ENCODE data around the gene RPS27A. TPM values are rescaled to one million over a fixed set of nuclear protein-coding genes. Genes with fewer than 3 reads are reported as not detected.
"Not testable (repeated sequence)": the region's sequence is repeated elsewhere in the genome, so short reads cannot be mapped to it uniquely, and the experiment has no call there.

Gene RPS27A
- total RNA-seq, 1 experiment from 2014 or later, result 1,343 TPM

DNA sequence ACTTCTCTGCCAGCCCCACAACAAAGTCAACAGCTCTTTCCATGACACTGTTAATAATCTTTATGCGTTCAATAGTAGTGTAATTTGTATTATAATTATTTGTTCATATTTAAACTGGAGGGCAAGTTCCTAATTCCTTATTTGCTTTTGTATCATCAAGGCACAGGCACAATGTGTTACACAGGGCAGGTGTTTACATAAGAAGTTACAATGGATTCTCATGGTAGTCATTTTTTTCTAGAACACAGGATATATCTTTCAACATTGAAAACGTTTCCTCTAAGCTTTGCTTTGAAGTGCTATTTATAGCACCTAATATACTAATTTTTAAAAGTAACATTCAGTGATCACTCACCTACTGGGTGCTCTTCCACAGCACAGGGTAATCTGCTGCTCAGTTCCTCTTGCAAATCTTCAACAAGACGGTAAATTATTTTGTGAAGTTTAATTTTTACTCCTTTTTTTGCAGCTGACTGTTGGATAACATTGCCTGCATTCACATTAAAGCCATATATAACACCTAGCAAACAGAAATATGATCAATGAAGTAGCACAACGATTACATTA lies 7.3 kb downstream of the RPS27A start:
- Mint-ChIP-seq H3K27ac (ENCODE audit: low read depth, unreplicated experiment) (no peak overlapping the region), H3K4me3 (ENCODE audit: unreplicated experiment) (no peak overlapping the region), H3K27me3 (ENCODE audit: insufficient read depth, unreplicated experiment) (no peaks in the 10 kb centered on the region), H3K36me3 (ENCODE audit: insufficient read depth, unreplicated experiment) (peaks cover 82% of the 10 kb centered on the region), H3K4me1 (ENCODE audit: insufficient read depth, unreplicated experiment) (peaks cover under 1% of the 10 kb centered on the region), H3K9me3 (ENCODE audit: unreplicated experiment) (no peaks in the 10 kb centered on the region)
- intact Hi-C loops (cut with micrococcal nuclease), result no loop called here
- TF ChIP-seq, protein P1, sequence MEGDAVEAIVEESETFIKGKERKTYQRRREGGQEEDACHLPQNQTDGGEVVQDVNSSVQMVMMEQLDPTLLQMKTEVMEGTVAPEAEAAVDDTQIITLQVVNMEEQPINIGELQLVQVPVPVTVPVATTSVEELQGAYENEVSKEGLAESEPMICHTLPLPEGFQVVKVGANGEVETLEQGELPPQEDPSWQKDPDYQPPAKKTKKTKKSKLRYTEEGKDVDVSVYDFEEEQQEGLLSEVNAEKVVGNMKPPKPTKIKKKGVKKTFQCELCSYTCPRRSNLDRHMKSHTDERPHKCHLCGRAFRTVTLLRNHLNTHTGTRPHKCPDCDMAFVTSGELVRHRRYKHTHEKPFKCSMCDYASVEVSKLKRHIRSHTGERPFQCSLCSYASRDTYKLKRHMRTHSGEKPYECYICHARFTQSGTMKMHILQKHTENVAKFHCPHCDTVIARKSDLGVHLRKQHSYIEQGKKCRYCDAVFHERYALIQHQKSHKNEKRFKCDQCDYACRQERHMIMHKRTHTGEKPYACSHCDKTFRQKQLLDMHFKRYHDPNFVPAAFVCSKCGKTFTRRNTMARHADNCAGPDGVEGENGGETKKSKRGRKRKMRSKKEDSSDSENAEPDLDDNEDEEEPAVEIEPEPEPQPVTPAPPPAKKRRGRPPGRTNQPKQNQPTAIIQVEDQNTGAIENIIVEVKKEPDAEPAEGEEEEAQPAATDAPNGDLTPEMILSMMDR (IDR thresholded peaks at IDR 0.05; ENCODE audit: unreplicated experiment), result no peak
- no TSS peak for BruUV-seq (replicated peaks)
- no peak for DNase-seq (ENCODE audit: unreplicated experiment)
- ChIA-PET CTCF (interaction anchor here (0.7 to 1.0 kb wide), 2 partner anchors 64 to 272 kb away, joined by 3 read pairs; no protein-coding TSS in a partner anchor), POLR2A (interaction anchor here (2.3 kb wide), 1 partner anchor 14 kb away, joined by 8 read pairs; no protein-coding TSS in a partner anchor)

DNA sequence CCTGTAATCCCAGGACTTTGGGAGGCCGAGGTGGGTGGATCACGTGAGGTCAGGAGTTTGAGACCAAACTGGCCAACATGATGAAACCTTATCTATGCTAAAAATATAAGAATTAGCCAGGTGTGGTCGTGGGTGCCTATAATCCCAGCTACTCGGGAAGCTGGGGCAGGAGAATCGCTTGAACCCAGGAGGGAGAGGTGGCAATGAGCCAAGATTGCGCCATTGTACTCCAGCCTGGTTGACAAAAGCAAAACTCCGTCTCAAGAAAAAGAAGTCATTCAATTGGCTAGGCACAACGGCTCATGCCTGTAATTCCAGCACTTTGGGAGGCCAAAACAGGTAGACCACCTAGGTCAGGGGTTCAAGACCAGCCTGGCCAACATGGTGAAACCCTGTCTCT lies 9.1 kb downstream of the RPS27A start:
- H3K27ac Mint-ChIP-seq (ENCODE audit: low read depth, unreplicated experiment); H3K9me3 Mint-ChIP-seq (ENCODE audit: unreplicated experiment); intact Hi-C loops (cut with micrococcal nuclease); H3K27me3 Mint-ChIP-seq (ENCODE audit: insufficient read depth, unreplicated experiment); H3K4me3 Mint-ChIP-seq (ENCODE audit: unreplicated experiment); BruUV-seq (replicated peaks); H3K4me1 Mint-ChIP-seq (ENCODE audit: insufficient read depth, unreplicated experiment); DNase-seq (ENCODE audit: unreplicated experiment): not testable (repeated sequence)
- ChIA-PET CTCF (interaction anchor here (0.6 kb wide), 1 partner anchor 18 kb away, joined by 3 read pairs; no protein-coding TSS in a partner anchor), POLR2A (interaction anchor here (2.5 kb wide), 1 partner anchor 9 kb away, joined by 9 read pairs; the partner anchor contains the start of genes CLHC1 and RPS27A)
- H3K36me3 Mint-ChIP-seq (ENCODE audit: insufficient read depth, unreplicated experiment), result peaks cover 79% of the 10 kb centered on the region

DNA sequence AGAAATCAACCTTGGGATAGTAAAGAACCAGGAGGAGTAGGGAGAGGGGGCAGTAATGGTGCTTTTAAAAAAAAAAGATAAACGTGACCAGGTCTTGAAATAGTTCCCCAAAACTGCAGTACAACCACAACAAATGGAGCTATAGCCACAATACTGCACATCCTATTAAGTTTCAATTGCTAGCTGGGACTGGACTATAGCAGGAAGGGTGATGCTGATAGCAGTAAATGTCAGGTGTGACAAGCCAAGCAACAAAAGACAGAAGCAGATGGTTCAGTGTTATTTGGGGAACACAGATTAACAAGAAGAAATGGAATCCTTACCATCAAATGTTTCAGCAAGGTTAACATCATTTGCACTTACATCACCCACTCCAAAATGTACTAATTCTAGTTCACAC lies 10.1 kb downstream of the RPS27A start:
- intact Hi-C loops (cut with micrococcal nuclease), result no loop called here
- BruUV-seq (replicated peaks), result no TSS peak
- Mint-ChIP-seq H3K4me3 (ENCODE audit: unreplicated experiment) (no peak overlapping the region), H3K36me3 (ENCODE audit: insufficient read depth, unreplicated experiment) (peaks cover 76% of the 10 kb centered on the region), H3K27ac (ENCODE audit: low read depth, unreplicated experiment) (no peak overlapping the region), H3K4me1 (ENCODE audit: insufficient read depth, unreplicated experiment) (no peaks in the 10 kb centered on the region), H3K27me3 (ENCODE audit: insufficient read depth, unreplicated experiment) (no peaks in the 10 kb centered on the region), H3K9me3 (ENCODE audit: unreplicated experiment) (no peaks in the 10 kb centered on the region)
- TF ChIP-seq, protein P1 (IDR thresholded peaks at IDR 0.05; ENCODE audit: unreplicated experiment), result no peak
- ChIA-PET POLR2A (interaction anchor here (1.0 to 2.5 kb wide), 2 partner anchors 10 to 13 kb away, joined by 3 to 9 read pairs; partner anchors contain the start of genes CLHC1 and RPS27A), CTCF (interaction anchor here (1.2 kb wide), 1 partner anchor 39 kb away, joined by 3 read pairs; no protein-coding TSS in a partner anchor)
- no peak for DNase-seq (ENCODE audit: unreplicated experiment)

DNA sequence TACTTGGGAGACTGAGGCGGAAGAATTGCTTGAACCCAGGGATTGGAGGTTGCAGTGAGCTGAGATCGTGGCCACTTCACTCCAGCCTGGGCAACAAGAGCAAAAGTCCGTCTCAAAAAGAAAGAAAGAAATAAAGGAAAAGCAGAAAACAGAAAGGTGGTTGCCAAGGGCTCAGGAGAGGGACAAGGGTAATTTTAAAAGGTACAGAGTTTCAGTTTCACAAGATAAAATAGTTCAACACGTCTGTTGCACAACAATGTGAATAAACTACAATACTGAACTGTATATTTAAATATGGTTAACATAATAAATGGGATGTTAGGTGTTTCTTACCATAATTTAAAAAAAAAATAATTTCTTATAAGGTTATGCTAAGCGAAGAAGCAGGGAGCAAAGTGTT lies 12.9 kb downstream of the RPS27A start:
- intact Hi-C loops (cut with micrococcal nuclease), result no loop called here
- no peak for DNase-seq (ENCODE audit: unreplicated experiment)
- TF ChIP-seq, protein P1 (IDR thresholded peaks at IDR 0.05; ENCODE audit: unreplicated experiment), result no peak
- no peak overlapping the region for H3K27ac Mint-ChIP-seq (ENCODE audit: low read depth, unreplicated experiment)
- H3K27me3 Mint-ChIP-seq (ENCODE audit: insufficient read depth, unreplicated experiment), result no peaks in the 10 kb centered on the region
- CTCF ChIA-PET, result interaction anchor here (0.7 kb wide), 1 partner anchor 9 kb away, joined by 3 read pairs; no protein-coding TSS in a partner anchor
- no peaks in the 10 kb centered on the region for H3K9me3 Mint-ChIP-seq (ENCODE audit: unreplicated experiment)
- POLR2A ChIA-PET, result no interaction called here
- H3K4me1 Mint-ChIP-seq (ENCODE audit: insufficient read depth, unreplicated experiment), result no peaks in the 10 kb centered on the region
- no TSS peak for BruUV-seq (replicated peaks)
- no peak overlapping the region for H3K4me3 Mint-ChIP-seq (ENCODE audit: unreplicated experiment)
- peaks cover 81% of the 10 kb centered on the region for H3K36me3 Mint-ChIP-seq (ENCODE audit: insufficient read depth, unreplicated experiment)
